Inferior parietal cortex (tissue), 1 donor: ENCODE results near the gene MBOAT7.
A peak's percentile ranks its signal among the peaks of the same experiment; 100 is the strongest.

Source experiments
- DNase-seq: peaks from one replicate; pipeline ENCODE4 v3.0.0-alpha.2; 2016; ENCODE audit errors: extremely low spot score

The MBOAT7 gene

DNA sequence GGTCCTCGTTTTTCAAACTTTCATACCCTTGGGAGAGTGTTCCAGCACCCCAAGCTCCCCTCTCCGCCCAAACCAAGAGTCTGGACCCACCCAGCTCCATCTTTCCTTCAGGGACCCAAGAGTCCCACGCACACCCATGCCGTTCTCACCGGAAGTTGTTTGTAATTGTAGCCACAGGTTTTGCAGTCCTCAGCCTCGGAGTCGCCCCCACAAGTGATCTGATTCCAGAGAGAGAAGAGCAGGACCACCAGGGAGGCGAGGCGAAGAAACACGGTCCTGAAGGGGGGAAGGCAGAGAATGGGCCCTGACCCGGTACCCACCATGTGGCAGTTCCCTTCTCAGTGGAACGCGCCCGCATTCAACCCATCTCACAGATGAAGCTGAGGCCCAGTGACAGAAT, 26.5 kb downstream of the MBOAT7 start:
- no peak for DNase-seq

DNA sequence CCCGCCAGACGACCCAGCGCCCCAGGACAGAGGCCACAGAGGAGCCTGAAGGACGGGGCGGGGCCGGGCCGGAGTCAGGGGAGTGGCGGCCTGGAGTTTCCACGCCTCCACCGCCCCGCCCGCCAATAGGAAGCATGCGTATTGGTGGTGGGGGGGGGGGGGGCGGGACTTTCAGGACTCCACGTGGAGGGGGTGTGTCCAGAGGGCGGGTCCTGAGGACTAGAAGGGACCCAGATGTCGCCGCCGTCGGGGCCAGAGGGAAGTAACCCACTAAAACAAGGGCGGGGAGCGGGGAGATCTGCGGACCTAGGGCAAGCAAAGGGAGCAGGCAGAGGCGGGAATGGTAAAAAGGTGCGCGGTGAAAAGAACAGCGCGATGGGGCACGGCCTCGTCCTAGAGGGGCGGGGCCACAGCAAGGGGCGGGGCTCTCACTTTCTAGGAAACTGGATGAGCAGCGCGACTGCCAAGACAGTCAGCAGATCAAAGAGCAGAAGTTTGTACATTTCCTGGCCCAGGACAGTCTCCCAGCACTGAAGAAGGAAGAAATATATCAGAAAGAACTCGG, 27.1 kb downstream of the MBOAT7 start:
- peak; percentile 23 for DNase-seq

DNA sequence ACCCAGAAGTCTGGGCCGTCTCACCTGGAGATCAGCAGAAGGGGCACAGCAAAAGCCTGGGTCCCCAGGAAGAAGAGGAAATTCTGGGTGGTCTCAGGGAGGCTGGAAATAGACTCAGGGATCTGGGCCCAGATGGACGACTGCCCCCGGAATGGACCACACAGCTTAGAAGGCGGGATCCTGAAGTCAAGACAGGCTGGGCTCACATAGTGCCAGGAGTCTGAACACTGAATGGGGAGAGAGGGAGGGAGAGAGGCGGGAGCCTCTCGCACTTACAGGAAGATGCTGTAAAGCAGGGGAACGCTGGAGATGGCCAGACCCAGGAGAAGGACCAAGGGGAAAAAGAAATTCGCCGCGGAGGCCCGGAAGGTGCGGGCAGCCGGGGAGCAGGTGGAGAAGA, 28.5 kb downstream of the MBOAT7 start:
- no peak for DNase-seq

DNA sequence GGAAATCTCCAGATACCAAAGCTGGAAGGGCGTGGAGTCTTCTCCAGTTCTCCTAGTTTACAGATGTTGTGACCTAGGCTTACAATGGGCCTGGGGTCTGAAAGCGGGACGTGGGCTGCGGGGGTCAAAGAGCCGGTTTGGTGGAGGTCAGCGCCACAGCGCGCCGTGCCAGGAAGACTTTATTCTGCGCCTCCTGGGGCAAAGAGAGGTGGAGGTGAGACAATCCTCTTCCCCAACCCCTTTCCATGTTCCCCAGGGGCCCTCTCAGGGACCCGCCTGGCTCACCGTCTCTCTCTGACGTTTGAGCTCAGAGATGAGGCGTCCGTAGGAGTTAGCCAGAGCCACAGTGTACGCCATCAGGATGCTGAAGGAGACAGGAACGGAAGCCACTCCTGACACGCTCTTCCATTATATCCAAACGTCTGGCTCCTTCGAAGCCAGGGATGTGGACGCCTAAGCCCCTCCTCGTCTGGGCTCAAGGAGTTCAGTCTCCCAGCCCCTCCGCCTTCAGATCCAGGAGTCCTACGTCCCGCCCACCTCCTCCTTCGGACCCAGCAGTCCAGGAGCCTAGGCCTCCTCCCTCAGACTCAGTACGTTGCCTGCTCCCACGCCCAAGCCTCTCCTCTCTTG, 29.1 kb downstream of the MBOAT7 start:
- peak; percentile 21 for DNase-seq

DNA sequence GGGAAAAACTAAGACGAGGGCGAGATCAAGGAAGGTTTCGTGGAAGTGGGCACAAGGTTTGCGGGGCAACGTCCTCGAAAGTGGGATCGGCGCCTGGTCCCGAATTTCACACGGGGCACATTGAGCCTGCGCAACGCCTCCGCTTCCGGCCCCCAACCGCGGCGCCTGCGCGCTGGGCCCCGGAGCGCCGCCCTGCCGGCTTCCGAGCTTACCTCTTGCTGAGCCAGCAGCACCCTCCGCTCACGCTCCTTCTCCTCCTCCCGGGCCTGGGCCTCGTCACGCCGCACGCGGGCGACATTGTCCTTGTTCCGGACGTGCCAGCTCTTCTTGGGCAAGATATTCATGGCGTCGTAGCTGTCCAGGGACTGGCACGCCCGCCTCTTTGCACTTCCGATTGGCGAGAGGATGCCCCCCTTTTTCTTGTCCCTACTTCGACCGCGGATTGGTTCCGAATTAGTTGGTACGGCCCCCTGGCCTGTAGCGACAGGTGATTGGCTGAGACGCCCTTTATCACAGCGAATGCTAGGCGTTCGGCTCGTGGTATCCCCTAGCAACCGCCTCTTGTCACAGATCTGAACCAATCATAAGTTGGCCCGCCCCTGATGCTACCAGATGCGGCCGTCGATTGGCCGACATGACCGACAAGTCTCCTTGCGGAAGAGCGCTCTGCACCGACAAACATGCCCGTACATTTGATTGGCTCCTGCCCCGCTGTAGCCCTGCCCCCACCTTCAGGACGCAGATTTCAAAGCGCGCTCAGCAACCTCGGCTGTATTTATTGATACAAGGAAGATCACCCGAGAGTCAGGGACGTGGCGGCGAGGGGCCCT, 29.8 kb downstream of the MBOAT7 start, which contains the start of gene LENG1:
LENG1 (minus strand) TSS at position 370 of the 830 bp plus-strand sequence; CDS start at position 344, 26 bp downstream.
- peak; percentile 100 for DNase-seq

DNA sequence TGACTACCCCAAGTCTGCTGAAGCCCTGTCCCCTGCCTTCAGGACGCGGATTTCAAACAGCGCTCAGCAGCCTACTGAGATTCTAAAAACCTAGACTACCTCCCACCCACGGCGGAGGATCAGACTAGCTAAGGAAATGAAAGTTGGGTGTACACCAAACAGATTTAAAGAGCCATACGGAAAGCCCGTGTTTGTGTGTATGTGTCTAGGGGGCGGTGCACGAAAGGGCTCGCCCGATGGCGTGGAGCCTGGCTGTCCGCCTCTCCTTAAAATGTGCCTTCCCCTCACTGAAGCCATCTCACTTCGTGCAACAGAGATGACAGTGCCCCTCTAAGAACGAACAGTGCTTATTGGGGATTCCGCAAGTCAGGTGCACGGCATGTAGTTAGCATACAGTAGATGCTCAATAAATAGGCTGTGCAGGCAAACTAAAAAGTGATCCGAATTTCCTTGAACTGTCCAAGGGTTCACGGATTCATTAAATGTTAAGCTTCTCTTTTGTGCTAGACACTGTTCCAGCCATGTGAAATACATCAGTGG, 30.5 kb downstream of the MBOAT7 start:
- no peak for DNase-seq

DNA sequence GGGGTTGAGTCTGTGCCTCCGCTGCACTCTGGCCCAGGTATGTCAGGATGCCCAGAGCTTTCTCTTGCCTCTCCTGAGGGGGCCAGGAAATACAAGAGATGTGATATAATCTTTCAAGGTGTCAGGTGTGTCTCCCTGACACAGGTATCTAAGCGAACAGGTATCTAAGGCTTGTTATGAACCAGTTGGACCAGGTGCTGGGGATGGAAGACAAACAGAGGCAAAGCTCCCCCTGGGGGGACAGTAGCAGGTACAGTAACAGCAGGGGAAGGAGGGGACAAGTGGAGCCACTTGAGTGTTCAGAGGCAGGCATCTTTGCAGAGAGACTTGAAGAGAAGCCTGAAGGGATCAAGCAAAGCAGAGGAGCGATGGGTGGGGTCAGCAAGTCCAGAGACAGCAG, 32.4 kb downstream of the MBOAT7 start:
- DNase-seq, result no peak

DNA sequence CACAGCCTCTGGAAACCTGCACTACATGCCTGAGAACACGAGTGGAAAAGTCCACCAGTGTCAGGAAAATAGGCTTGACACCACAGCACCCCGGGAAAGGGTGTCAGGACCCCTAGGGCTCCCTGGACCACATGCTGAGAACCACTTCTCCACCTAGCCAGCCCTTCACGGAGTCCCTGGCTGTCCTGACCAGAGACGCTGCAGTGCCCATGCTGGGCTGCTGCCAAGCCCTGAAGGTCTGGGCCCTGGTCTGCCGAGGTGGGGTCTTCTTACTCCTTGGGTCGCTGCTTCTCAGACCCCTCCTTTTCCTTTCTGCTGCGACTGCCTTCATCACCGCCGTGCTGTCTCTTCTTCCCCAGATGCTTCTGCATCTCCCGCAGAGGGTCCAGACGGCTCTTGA, 32.9 kb downstream of the MBOAT7 start:
- no peak for DNase-seq

DNA sequence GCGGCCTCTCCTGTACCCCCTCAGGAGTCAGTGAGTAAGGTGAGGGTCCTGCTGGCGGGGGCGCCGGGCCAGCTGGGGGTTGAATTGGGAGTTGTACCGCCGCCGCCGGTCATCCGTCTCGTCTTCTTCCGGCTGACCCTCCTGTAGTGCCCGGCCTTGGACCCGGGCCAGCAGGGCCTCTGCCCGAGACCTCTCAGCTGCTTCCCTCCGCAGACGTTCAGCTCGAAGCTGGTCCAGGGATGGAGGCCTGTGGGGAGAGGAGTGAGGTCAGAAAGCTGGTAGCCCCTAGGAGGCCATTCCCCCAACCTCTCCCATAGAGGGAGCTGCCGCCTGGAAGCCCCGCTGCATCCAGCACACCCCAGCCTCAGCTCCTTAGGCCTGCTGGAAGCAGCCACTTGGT, 33.7 kb downstream of the MBOAT7 start:
- DNase-seq, result no peak

DNA sequence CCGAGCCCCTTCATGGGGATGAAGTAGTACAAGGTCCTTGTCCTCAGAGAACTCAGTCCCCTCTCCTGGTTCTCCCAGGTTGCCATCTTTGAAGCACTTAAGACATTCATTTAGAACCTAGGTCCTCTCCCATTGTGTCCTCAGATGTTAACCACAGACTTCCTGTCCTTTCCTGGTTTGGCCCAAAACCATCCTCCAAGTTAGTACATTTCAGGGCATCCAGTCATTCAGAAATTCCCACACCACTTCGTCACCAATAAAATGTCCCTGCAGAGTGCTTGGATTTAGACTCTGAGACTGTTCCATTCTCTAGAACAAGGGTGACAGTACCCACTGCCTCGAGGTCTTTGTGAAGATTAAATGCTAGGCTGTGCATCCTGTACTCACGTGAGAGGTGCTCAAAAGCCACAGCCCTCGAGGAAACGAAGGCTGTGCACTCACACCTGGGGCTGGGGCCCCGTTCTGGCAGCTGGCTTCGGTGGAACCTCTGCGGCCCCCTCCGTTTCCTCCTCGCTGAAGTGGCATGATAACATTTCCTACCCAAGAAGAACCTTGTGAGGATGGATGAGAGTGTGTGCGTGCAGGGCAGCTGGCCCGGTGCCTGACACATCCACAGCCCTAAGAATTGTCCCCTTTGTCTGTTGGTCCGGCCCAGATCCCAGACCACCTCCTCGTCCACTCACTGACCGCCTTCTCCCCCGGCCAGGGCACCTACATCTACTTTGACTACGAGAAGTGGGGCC, 34.6 kb downstream of the MBOAT7 start:
- DNase-seq, result no peak

DNA sequence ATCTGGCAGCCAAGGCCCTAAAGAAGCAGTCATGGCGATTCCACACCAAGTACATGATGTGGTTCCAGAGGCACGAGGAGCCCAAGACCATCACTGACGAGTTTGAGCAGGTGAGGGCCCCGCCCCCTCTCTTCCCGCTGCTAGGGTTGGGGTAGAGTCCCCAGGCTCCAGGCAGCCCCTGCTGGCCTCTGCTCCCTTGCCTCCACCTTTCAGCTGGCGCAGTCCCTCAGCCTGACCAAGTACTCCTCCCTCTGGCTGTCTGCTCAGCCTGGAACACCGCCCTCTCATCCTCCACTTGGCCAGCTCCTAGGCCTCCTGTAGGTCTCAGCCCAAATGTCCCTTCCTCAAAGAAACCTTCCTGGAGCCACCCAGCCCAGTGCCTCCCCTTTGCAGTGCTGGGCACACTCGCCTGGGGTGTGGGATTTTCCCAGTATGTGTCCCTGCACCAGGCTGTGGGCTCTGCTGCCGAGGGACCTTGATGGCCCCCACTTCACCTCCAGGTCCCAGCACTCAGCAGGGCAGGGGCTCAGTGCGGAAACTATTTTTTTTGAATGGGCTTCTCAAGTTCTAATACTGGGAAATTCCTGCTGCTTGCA, 35.6 kb downstream of the MBOAT7 start:
- no peak for DNase-seq

DNA sequence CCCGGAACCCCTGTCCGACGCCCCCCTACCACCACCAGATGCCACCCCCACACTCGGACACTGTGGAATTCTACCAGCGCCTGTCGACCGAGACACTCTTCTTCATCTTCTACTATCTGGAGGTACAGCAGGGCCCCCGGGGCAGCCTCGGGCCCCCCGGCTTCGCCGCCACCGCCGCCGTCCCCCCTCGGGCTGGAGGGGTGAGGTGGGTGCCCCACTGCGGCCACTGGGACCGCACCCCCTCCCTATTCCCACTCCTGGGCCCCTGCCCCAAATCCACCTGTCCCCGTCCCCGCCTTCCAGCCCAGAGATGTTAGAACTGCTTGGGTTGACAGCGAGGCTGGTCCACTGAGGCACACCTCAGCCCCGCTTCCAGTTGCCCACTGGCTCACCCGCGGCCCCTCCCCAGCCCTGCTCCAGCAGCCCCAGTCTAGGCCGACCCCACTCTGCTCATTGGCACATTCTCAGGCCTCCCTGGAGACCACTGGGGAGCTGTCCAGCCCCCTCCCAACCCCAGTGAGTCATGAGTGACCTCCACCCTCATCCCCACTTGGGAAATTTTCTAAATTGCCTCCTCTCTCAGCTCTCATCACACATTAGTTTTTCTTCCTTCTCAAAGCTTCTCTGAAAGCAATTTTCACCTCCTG, 36.4 kb downstream of the MBOAT7 start:
- DNase-seq, result no peak

DNA sequence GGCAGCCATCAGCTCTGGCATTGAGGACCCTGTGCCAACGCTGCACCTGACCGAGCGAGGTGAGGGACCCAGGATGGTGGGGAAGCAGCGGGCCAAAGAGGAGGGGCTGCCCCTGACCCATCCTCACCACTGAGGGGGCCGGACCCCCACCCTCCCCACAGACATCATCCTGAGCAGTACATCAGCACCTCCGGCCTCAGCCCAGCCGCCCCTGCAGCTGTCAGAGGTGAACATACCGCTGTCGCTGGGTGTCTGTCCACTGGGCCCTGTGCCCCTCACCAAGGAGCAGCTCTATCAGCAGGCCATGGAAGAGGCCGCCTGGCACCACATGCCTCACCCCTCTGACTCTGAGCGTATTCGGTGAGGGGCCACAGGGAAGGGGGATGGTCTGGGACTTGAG, 37.1 kb downstream of the MBOAT7 start:
- DNase-seq, result no peak

DNA sequence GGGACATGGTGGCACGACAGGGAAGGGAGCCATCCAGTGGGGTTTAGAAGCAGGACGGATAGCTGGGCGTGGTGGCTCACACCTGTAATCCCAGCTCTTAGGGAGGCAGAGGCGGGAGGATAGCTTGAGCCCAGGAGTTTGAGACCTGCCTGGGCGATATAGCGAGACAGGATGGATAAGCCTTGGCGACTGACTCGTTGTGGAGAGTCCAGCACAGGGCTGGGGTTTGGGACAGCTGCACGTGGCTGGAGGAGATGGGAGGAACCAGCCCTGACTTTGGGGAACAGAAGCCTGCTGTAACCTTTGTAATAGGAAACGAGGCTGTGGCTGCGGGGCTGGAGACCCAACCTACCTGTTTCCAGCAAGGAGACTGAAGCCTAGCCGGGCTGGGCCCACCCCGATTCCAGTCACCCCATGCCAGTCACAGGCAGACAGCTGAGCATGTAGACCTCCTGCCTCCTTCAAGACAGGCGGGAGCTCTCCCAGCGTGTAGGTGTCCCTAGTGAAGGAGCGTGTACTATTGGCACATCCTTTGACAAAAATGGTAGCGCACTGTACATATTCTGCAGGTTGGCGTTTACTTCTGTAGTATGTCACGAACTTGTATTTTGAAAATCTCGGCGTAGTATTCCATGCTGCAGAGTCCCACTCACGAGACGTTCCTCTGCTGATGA, 37.9 kb downstream of the MBOAT7 start:
- no peak for DNase-seq

DNA sequence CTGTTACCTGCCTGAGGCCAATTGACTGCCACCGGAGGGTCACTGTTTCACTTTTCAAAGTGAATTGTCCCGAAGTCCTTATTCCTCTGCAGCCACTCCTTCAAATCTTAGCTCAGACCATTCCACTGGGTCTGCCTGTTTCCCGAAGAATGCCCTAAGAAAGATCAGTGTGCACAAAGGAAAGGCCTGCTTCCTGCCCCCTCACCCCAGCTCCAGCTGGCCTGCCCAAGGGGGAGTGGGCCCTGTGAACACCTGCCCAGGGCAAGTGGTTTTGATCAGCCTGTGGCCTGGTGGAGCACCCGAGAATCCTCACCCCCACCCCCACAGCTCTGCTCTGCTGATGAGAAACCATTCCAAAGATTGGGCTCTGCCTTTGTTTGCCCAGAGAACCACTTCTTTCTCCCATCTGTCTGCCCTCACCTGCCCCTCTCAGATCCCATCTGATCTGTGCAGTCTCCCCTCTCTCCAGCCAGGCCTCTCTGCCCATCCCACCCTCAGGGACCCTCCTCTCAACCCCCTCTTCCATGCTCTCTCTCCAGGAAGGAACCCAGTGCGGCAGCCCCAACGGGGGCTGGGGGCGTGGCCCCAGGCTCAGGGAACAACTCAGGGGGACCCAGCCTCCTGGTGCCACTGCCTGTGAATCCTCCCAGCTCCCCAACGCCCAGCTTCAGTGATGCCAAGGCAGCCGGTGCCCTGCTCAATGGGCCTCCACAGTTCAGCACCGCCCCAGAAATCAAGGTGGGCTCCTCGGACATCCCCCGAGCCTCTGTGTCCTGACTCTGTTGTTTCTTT, 40.2 kb downstream of the MBOAT7 start:
- DNase-seq, result no peak

DNA sequence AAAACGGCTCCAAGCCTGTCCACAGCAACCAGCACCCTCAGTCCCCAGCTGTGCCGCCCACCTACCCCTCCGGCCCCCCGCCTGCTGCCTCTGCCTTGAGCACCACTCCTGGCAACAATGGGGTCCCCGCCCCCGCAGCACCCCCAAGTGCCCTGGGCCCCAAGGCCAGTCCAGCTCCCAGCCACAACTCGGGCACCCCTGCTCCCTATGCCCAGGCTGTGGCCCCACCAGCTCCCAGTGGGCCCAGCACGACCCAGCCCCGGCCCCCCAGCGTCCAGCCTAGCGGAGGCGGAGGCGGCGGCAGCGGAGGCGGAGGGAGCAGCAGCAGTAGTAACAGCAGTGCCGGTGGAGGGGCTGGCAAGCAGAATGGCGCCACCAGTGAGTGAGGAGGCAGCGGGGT, 41.2 kb downstream of the MBOAT7 start:
- DNase-seq, result no peak

DNA sequence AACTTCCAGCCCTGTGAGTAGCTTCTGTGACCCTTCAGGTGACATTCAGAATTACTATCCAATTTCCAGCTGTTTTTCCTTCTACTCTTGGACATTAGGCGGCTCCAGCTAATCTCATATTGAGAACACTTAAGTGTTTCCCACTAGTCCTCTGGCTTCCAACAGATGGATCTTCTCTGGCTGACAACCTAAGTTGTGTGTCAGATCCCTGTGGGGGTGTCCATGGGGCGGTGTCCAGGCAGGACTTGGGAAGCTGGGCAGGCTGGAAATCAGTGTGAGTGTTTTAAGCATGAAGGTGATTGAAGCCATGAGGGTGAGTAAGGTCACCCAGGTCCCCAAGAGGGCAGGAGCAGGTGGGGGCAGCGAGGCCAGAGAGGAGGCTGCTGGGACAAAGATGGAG, 41.7 kb downstream of the MBOAT7 start:
- DNase-seq, result no peak

DNA sequence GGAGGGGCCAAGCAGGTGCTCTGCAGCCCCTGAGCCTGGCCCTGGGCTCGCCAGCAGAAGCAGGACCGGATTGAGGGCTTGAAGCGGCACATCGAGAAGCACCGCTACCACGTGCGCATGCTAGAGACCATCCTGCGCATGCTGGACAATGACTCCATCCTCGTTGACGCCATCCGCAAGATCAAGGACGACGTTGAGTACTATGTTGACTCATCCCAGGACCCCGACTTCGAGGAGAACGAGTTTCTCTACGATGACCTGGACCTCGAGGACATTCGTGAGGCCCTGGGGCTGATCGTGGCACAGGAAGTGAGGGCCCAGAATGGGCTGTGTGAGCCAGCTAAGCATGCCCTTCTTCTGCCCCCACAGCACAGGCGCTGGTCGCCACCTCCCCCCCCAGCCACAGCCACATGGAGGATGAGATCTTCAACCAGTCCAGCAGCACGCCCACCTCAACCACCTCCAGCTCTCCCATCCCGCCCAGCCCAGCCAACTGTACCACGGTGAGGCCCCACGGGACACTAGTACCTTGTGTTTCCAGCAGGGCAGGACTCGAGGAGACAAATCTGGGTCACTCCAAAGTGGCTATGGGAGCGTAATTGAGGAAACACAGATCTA, 43.7 kb downstream of the MBOAT7 start:
- DNase-seq, result no peak

DNA sequence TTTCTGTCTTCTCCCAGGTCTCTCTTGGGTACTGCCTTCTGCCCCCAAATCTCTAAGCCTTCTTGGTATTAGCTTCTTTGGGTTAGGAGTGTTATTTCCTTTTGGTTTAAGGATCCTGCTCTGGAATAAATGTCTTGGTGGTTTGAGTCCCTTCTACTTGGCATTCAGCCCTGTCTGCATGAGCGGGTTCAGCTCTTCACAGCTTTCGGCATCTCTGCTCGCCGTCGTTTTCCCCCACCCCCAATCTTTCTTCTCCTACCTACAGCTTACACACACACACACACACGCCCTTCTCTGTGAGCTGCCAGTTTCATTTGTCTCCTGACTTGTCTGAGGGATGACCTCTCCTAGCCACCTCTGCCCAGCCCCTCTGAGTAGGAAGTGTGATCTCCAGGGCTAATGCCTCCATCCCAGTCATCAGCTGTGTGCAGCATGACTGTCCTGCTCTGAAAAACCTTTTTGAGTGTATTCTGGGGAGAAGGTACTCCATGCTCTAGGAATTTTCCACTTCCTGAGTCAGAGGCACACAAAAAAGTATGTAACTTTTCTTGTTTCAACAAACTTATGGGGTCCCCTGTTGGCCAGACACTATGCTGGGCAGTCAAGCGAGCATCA, 47.1 kb downstream of the MBOAT7 start:
- DNase-seq, result no peak
